ENCODE data around the gene ENTHD1.
"Not testable (repeated sequence)": the region's sequence is repeated elsewhere in the genome, so short reads cannot be mapped to it uniquely, and the experiment has no call there.

ENTHD1 gene

GRCh38 chr22:39880722-39881121, 12.8 kb downstream of the ENTHD1 start:
- no peaks in the 10 kb centered on the region for H3K4me1 ChIP-seq (ENCODE audit: low read length)
- no peaks in the 10 kb centered on the region for H3K27me3 ChIP-seq (replicated peaks; ENCODE audit: insufficient read depth, low read length)
- H3K36me3 ChIP-seq (replicated peaks; ENCODE audit: insufficient read depth, low read length), result no peaks in the 10 kb centered on the region
- no peaks in the 10 kb centered on the region for H4K20me1 ChIP-seq (ENCODE audit: insufficient read depth, low read length)
- no peaks in the 10 kb centered on the region for H3F3A ChIP-seq (ENCODE audit: insufficient read depth, low read length)
- no peaks in the 10 kb centered on the region for H3K9me2 ChIP-seq (replicated peaks; ENCODE audit: insufficient read depth, low read length)
- no peak overlapping the region for H3K4me3 ChIP-seq (ENCODE audit: low read length)
- DNase-seq, result no peak
- TF ChIP-seq EZH2phosphoT487 (IDR thresholded peaks at IDR 0.05; ENCODE audit: low read length) (no peak), CTCF (IDR thresholded peaks at IDR 0.05; ENCODE audit: low read length) (no peak), EZH2 (optimal IDR thresholded peaks at IDR 0.05; ENCODE audit: low read depth, low read length) (no peak)
- H3K4me2 ChIP-seq (ENCODE audit: low read depth, low read length), result no peak overlapping the region
- H3K9ac ChIP-seq (ENCODE audit: low read length), result no peak overlapping the region
- H3K27ac ChIP-seq (ENCODE audit: low read length), result no peak overlapping the region
- no peaks in the 10 kb centered on the region for H3K79me2 ChIP-seq (ENCODE audit: low read length)
- no peaks in the 10 kb centered on the region for H3K9me3 ChIP-seq (replicated peaks; ENCODE audit: insufficient read depth, low read length)
- H2AFZ ChIP-seq (ENCODE audit: low read length), result no peak overlapping the region

GRCh38 chr22:39877079-39877845, 16.3 kb downstream of the ENTHD1 start:
- no peak overlapping the region for H3K4me2 ChIP-seq (ENCODE audit: low read depth, low read length)
- H3F3A ChIP-seq (ENCODE audit: insufficient read depth, low read length), result no peaks in the 10 kb centered on the region
- no peaks in the 10 kb centered on the region for H3K36me3 ChIP-seq (replicated peaks; ENCODE audit: insufficient read depth, low read length)
- no peaks in the 10 kb centered on the region for H3K79me2 ChIP-seq (ENCODE audit: low read length)
- H2AFZ ChIP-seq (ENCODE audit: low read length), result no peak overlapping the region
- TF ChIP-seq EZH2 (optimal IDR thresholded peaks at IDR 0.05; ENCODE audit: low read depth, low read length), result no peak
- TF ChIP-seq EZH2phosphoT487 (IDR thresholded peaks at IDR 0.05; ENCODE audit: low read length), result no peak
- no peak for TF ChIP-seq CTCF (IDR thresholded peaks at IDR 0.05; ENCODE audit: low read length)
- no peak overlapping the region for H3K4me3 ChIP-seq (ENCODE audit: low read length)
- H4K20me1 ChIP-seq (ENCODE audit: insufficient read depth, low read length), result no peaks in the 10 kb centered on the region
- H3K9me3 ChIP-seq (replicated peaks; ENCODE audit: insufficient read depth, low read length), result no peaks in the 10 kb centered on the region
- no peaks in the 10 kb centered on the region for H3K27me3 ChIP-seq (replicated peaks; ENCODE audit: insufficient read depth, low read length)
- H3K9me2 ChIP-seq (replicated peaks; ENCODE audit: insufficient read depth, low read length), result no peaks in the 10 kb centered on the region
- DNase-seq, result no peak
- no peaks in the 10 kb centered on the region for H3K4me1 ChIP-seq (ENCODE audit: low read length)
- no peak overlapping the region for H3K9ac ChIP-seq (ENCODE audit: low read length)
- H3K27ac ChIP-seq (ENCODE audit: low read length), result no peak overlapping the region

GRCh38 chr22:39875176-39875885, 18.2 kb downstream of the ENTHD1 start:
- H3K4me3 ChIP-seq (ENCODE audit: low read length); DNase-seq; H3K36me3 ChIP-seq (replicated peaks; ENCODE audit: insufficient read depth, low read length); H2AFZ ChIP-seq (ENCODE audit: low read length); H3K27ac ChIP-seq (ENCODE audit: low read length); H3K9me3 ChIP-seq (replicated peaks; ENCODE audit: insufficient read depth, low read length); H3K4me1 ChIP-seq (ENCODE audit: low read length); H3K27me3 ChIP-seq (replicated peaks; ENCODE audit: insufficient read depth, low read length); H4K20me1 ChIP-seq (ENCODE audit: insufficient read depth, low read length); H3F3A ChIP-seq (ENCODE audit: insufficient read depth, low read length); H3K9ac ChIP-seq (ENCODE audit: low read length); H3K4me2 ChIP-seq (ENCODE audit: low read depth, low read length); H3K9me2 ChIP-seq (replicated peaks; ENCODE audit: insufficient read depth, low read length); H3K79me2 ChIP-seq (ENCODE audit: low read length): not testable (repeated sequence)

- H3K9me3 ChIP-seq (replicated peaks; ENCODE audit: insufficient read depth, low read length), result no peaks in the 10 kb centered on the region
- no peak overlapping the region for H2AFZ ChIP-seq (ENCODE audit: low read length)
- no peaks in the 10 kb centered on the region for H3K9me2 ChIP-seq (replicated peaks; ENCODE audit: insufficient read depth, low read length)
- no peaks in the 10 kb centered on the region for H3K36me3 ChIP-seq (replicated peaks; ENCODE audit: insufficient read depth, low read length)
- H3K79me2 ChIP-seq (ENCODE audit: low read length), result no peaks in the 10 kb centered on the region
- H3K4me1 ChIP-seq (ENCODE audit: low read length), result no peaks in the 10 kb centered on the region
- no peaks in the 10 kb centered on the region for H4K20me1 ChIP-seq (ENCODE audit: insufficient read depth, low read length)
- no peak overlapping the region for H3K4me2 ChIP-seq (ENCODE audit: low read depth, low read length)
- no peak for DNase-seq
- no peak overlapping the region for H3K27ac ChIP-seq (ENCODE audit: low read length)
- H3F3A ChIP-seq (ENCODE audit: insufficient read depth, low read length), result no peaks in the 10 kb centered on the region
- TF ChIP-seq EZH2phosphoT487 (IDR thresholded peaks at IDR 0.05; ENCODE audit: low read length) (no peak), CTCF (IDR thresholded peaks at IDR 0.05; ENCODE audit: low read length) (no peak), EZH2 (optimal IDR thresholded peaks at IDR 0.05; ENCODE audit: low read depth, low read length) (no peak)
- no peak overlapping the region for H3K9ac ChIP-seq (ENCODE audit: low read length)
- no peaks in the 10 kb centered on the region for H3K27me3 ChIP-seq (replicated peaks; ENCODE audit: insufficient read depth, low read length)
- H3K4me3 ChIP-seq (ENCODE audit: low read length), result no peak overlapping the region
Measured at GRCh38 chr22:39873965-39874364, 19.6 kb downstream of the ENTHD1 start.
